K562 (cell line): ENCODE results near the gene ENDOG. TPM values are rescaled to one million over a fixed set of nuclear protein-coding genes. Genes with fewer than 3 reads are reported as not detected.

Experiments
- CBX3 ChIP-seq, 2 experiments: IDR thresholded peaks; 1 replicate in 1 of 2; 2 replicates in 1 of 2; pipeline ENCODE4 v1.6.1; 2012; ENCODE audit warnings: inconsistent platforms in 2 of 2, low read length in 2 of 2, borderline replicate concordance in 1 of 2, control low read depth in 1 of 2
- ETV5 ChIP-seq: sonication (generic); formaldehyde crosslinking; IDR thresholded peaks from 2 replicates; pipeline ENCODE4 v1.4.0; 2020; ENCODE audit warnings: low read depth, mild to moderate bottlenecking, missing genetic modification reagents
- HMGXB4 ChIP-seq: sonication (generic); formaldehyde crosslinking; IDR thresholded peaks from 2 replicates; pipeline ENCODE4 v1.8.1; 2023; ENCODE audit warnings: mild to moderate bottlenecking, missing genetic modification reagents
- ILF3 ChIP-seq: fragments of 450-650 bp; IDR thresholded peaks from 2 replicates; pipeline ENCODE4 v1.6.1; 2018; ENCODE audit warnings: antibody characterized with exemption, mild to moderate bottlenecking, moderate library complexity, borderline replicate concordance
- POLR2A ChIP-seq: fragments of 450-650 bp; conservative IDR thresholded peaks from 2 replicates; pipeline ENCODE4 v1.6.1; 2016
- POLR2G ChIP-seq: fragments of 200-400 bp; formaldehyde crosslinking; IDR thresholded peaks from 2 replicates; pipeline ENCODE4 v1.6.1; 2017; ENCODE audit warnings: low read depth, mild to moderate bottlenecking, antibody characterized with exemption, low read length, moderate library complexity
- PRDM10 ChIP-seq: fragments of 450-650 bp; IDR thresholded peaks from 2 replicates; pipeline ENCODE4 v1.6.1; 2018; ENCODE audit not compliant: partially characterized antibody
- RFX5 ChIP-seq: IDR thresholded peaks from 2 replicates; pipeline ENCODE4 v1.6.1; 2011; ENCODE audit warnings: low read depth, mild to moderate bottlenecking, improper control_type of control experiment, low read length
- ZNF764 ChIP-seq: fragments of 250-450 bp; sonication (Bioruptor Pico); IDR thresholded peaks from 2 replicates; pipeline ENCODE4 v1.4.0; 2020; ENCODE audit warnings: low read depth, mild to moderate bottlenecking, moderate library complexity
- ZNF79 ChIP-seq: fragments of 250-450 bp; sonication (Bioruptor Pico); IDR thresholded peaks from 2 replicates; pipeline ENCODE4 v1.4.0; 2020; ENCODE audit warnings: low read depth, mild to moderate bottlenecking, moderate library complexity
- polyA plus RNA-seq, 8 experiments: library from polyadenylated mRNA; depleted of rRNA in 4 of 8; stranded (reverse) in 5 of 8; unstranded in 3 of 8; fragments of >200 nt; fragmentation: Nextera tagmentation in 2 of 8; fragmentation: Illumina TruSeq in 1 of 8; extraction: Ambion mirVana in 2 of 8; extraction: Trizol in 1 of 8; gene quantifications; 2 replicates each; pipeline versions ENCODE4 v1.2.1 to v1.2.3, GENCODE V29; 2011 to 2014; ENCODE audit warnings: inconsistent platforms in 1 of 8, missing spikeins in 1 of 8
- total RNA-seq, 7 experiments: library from RNA; depleted of rRNA in 6 of 7; stranded (reverse); fragments of >200 nt in 6 of 7; fragmentation: Illumina TruSeq in 2 of 7; extraction: Trizol in 2 of 7; gene quantifications; 2 replicates each; pipeline versions ENCODE4 v1.2.1 to v1.2.3, GENCODE V29; 2011 to 2021; ENCODE audit warnings: low replicate concordance in 1 of 7
- TF ChIP-seq, protein P1 (sequence below): sonication (generic); formaldehyde crosslinking; IDR thresholded peaks from 2 replicates; pipeline ENCODE4 v1.8.0; 2022; ENCODE audit warnings: mild to moderate bottlenecking, missing genetic modification reagents
- TF ChIP-seq, protein P2 (sequence below): sonication (generic); formaldehyde crosslinking; IDR thresholded peaks from 2 replicates; pipeline ENCODE4 v1.8.0; 2023; ENCODE audit warnings: mild to moderate bottlenecking, missing genetic modification reagents

The ENDOG gene
- total and polyA plus RNA-seq, 9 of the 15 experiments (the other 6 are each of a cell fraction or from before 2014, with no cell fraction given), result 1.2 to 91.0 (median 25.5) TPM

GRCh38 chr9:128819716-128820664 is 1.7 kb downstream of the ENDOG start (continued):
- no peak for TF ChIP-seq ETV5 (CRISPR knock-in tag)
- TF ChIP-seq ZNF764 (CRISPR knock-in tag), result no peak
- TF ChIP-seq RFX5, result no peak
- TF ChIP-seq HMGXB4 (CRISPR knock-in tag), result no peak
- TF ChIP-seq ILF3, result no peak
- TF ChIP-seq PRDM10, result peak; percentile 16
- peak; percentile 19; the same call in 1 of the 2 replicates for TF ChIP-seq POLR2A
- TF ChIP-seq, protein P1, sequence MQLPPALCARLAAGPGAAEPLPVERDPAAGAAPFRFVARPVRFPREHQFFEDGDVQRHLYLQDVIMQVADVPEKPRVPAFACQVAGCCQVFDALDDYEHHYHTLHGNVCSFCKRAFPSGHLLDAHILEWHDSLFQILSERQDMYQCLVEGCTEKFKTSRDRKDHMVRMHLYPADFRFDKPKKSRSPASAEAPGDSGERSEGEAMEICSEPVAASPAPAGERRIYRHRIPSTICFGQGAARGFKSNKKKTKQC (CRISPR knock-in tag), result no peak
- TF ChIP-seq POLR2G, result no peak; the same call in 1 of the 2 replicates
- TF ChIP-seq ZNF79 (CRISPR knock-in tag), result no peak
- TF ChIP-seq, protein P2, sequence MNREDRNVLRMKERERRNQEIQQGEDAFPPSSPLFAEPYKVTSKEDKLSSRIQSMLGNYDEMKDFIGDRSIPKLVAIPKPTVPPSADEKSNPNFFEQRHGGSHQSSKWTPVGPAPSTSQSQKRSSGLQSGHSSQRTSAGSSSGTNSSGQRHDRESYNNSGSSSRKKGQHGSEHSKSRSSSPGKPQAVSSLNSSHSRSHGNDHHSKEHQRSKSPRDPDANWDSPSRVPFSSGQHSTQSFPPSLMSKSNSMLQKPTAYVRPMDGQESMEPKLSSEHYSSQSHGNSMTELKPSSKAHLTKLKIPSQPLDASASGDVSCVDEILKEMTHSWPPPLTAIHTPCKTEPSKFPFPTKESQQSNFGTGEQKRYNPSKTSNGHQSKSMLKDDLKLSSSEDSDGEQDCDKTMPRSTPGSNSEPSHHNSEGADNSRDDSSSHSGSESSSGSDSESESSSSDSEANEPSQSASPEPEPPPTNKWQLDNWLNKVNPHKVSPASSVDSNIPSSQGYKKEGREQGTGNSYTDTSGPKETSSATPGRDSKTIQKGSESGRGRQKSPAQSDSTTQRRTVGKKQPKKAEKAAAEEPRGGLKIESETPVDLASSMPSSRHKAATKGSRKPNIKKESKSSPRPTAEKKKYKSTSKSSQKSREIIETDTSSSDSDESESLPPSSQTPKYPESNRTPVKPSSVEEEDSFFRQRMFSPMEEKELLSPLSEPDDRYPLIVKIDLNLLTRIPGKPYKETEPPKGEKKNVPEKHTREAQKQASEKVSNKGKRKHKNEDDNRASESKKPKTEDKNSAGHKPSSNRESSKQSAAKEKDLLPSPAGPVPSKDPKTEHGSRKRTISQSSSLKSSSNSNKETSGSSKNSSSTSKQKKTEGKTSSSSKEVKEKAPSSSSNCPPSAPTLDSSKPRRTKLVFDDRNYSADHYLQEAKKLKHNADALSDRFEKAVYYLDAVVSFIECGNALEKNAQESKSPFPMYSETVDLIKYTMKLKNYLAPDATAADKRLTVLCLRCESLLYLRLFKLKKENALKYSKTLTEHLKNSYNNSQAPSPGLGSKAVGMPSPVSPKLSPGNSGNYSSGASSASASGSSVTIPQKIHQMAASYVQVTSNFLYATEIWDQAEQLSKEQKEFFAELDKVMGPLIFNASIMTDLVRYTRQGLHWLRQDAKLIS, result 0 out of 2 replicates have a peak, but pooled peaks have one; percentile 24
- no peak for TF ChIP-seq CBX3 (IDR thresholded peaks at IDR 0.05; ENCODE audit: borderline replicate concordance in 1 of 2, low read length in 2 of 2)
